NCI-H146 treated with DMSO at 0.1 percent for 48 hours (cell line): ENCODE measurements around the gene PYGB.

Experiments used
- DNase-seq: peaks from one replicate; lab custom pipeline; 2025; ENCODE audit not compliant: unreplicated experiment; lab: John Stamatoyannopoulos, UW

The PYGB gene

GRCh38 chr20:25280574-25281535 is 33.0 kb downstream of the PYGB start:
- no peak for DNase-seq

- DNase-seq, result no peak
Measured at GRCh38 chr20:25281541-25281991, 33.7 kb downstream of the PYGB start.

GRCh38 chr20:25282034-25282781 is 34.3 kb downstream of the PYGB start:
- DNase-seq, result no peak

GRCh38 chr20:25282796-25283195 is 34.9 kb downstream of the PYGB start:
- DNase-seq, result no peak

GRCh38 chr20:25283221-25283951 is 35.5 kb downstream of the PYGB start:
- DNase-seq, result no peak

- DNase-seq, result no peak
Measured at GRCh38 chr20:25284131-25284601, 36.3 kb downstream of the PYGB start.

GRCh38 chr20:25285091-25285647 is 37.3 kb downstream of the PYGB start:
- no peak for DNase-seq

- DNase-seq, result no peak
Measured at GRCh38 chr20:25285856-25286798, 38.2 kb downstream of the PYGB start.

- no peak for DNase-seq
Measured at GRCh38 chr20:25286917-25287316, 39.0 kb downstream of the PYGB start.

- no peak for DNase-seq
Measured at GRCh38 chr20:25287631-25288290, 39.9 kb downstream of the PYGB start.

- DNase-seq, result no peak
Measured at GRCh38 chr20:25288291-25289181, 40.7 kb downstream of the PYGB start.

GRCh38 chr20:25289886-25290597 is 42.2 kb downstream of the PYGB start:
- DNase-seq, result no peak

- no peak for DNase-seq
Measured at GRCh38 chr20:25290646-25291431, 43.0 kb downstream of the PYGB start.

GRCh38 chr20:25291432-25292133 is 43.7 kb downstream of the PYGB start:
- DNase-seq, result no peak

GRCh38 chr20:25292176-25292891 is 44.4 kb downstream of the PYGB start:
- no peak for DNase-seq

GRCh38 chr20:25293507-25293906 is 45.6 kb downstream of the PYGB start:
- DNase-seq, result no peak
